T-helper 17 cell (primary cell): ENCODE results near the gene MUC6. TPM values are rescaled to one million over a fixed set of nuclear protein-coding genes. Genes with fewer than 3 reads are reported as not detected.

Experiments used
- ATAC-seq: fragments of 150-1000 bp; cut with Tn5 transposase; 2 replicates; pipeline ENCODE4 v1.10.0; 2021; ENCODE audit warnings: mild to moderate bottlenecking, moderate library complexity
- DNase-seq, 3 donors: peaks; one replicate each; pipeline versions ENCODE4 v3.0.0 to v3.0.0-alpha.2; 2020 to 2021
- H3K9me3 ChIP-seq: one replicate; pipeline ENCODE4 v1.7.0; 2013; ENCODE audit warnings: low read length, mild to moderate bottlenecking; ENCODE audit not compliant: control insufficient read depth, poor library complexity, severe bottlenecking
- H3K27ac Mint-ChIP-seq: one replicate; pipeline ENCODE4 v1.8.0; 2022; ENCODE audit warnings: mild to moderate bottlenecking, moderate library complexity, mixed read lengths
- H3K27me3 Mint-ChIP-seq: one replicate; pipeline ENCODE4 v1.8.0; 2022; ENCODE audit warnings: mixed read lengths
- H3K36me3 Mint-ChIP-seq: one replicate; pipeline ENCODE4 v1.8.0; 2022; ENCODE audit warnings: low read depth, mixed read lengths
- H3K4me1 Mint-ChIP-seq: one replicate; pipeline ENCODE4 v1.8.0; 2022; ENCODE audit warnings: mild to moderate bottlenecking, mixed read lengths
- H3K4me3 Mint-ChIP-seq: one replicate; pipeline ENCODE4 v1.8.0; 2022; ENCODE audit warnings: mild to moderate bottlenecking, moderate library complexity, mixed read lengths
- total RNA-seq, 4 donors: library from RNA in 2 of 4; stranded (reverse) in 2 of 4; gene quantifications; one replicate each; pipeline ENCODE4 v1.2.3 and lab custom pipeline; 2022 to 2026

MUC6 gene
- total RNA-seq, 2 donors from 2014 or later, result not detected

DNA sequence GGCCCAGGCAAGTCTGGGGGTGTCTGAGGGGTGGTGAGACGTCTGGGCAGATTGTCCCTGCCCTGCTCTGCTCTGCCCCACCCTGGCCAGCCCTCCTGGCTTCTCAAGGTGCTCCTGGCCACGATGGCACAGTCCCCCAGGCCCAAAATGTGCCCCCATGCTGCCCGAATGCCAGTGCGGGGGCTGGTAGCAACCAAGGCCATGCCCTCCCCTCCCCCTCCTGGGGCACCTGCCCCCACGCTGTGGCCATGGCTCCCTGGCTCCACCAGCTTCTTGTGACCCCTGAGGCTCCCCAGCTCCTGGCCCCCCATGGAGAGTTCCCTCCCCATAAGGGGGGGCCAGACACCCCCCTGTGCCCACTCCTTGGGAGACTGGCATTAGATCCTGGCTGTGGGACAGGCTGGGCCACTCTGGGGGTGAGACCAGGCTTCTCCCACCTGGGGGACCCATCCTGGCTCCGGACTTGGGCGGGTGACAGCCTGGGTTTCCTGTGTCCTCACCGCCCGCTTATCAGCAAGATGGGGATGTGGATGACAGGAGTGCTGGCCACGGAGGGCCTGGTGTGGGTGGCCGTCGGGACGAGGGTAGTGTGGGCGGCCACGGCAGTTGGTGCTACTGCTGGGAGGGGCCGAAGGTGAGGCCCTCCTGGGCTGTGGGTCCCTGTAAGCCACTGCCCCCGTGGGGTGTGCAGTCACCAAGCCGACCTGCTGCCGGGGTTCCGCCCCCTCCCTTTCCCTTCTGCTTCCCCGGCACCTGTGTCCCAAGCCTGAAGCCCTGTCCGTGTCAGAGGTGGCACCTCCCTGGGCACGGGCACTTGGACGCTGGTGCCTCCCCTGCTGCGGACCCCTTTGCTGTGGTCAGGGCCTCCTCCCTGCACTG, 15.9 kb upstream of the MUC6 start:
- H3K9me3 ChIP-seq, result no peaks in the 10 kb centered on the region
- peaks cover 4% of the 10 kb centered on the region for H3K4me1 Mint-ChIP-seq
- ATAC-seq, result no peak
- H3K27me3 Mint-ChIP-seq, result peaks cover 33% of the 10 kb centered on the region
- no peaks in the 10 kb centered on the region for H3K36me3 Mint-ChIP-seq
- no peak overlapping the region for H3K4me3 Mint-ChIP-seq
- no peak overlapping the region for H3K27ac Mint-ChIP-seq
- peak in 1 of 3 donors; percentile 8 for DNase-seq

DNA sequence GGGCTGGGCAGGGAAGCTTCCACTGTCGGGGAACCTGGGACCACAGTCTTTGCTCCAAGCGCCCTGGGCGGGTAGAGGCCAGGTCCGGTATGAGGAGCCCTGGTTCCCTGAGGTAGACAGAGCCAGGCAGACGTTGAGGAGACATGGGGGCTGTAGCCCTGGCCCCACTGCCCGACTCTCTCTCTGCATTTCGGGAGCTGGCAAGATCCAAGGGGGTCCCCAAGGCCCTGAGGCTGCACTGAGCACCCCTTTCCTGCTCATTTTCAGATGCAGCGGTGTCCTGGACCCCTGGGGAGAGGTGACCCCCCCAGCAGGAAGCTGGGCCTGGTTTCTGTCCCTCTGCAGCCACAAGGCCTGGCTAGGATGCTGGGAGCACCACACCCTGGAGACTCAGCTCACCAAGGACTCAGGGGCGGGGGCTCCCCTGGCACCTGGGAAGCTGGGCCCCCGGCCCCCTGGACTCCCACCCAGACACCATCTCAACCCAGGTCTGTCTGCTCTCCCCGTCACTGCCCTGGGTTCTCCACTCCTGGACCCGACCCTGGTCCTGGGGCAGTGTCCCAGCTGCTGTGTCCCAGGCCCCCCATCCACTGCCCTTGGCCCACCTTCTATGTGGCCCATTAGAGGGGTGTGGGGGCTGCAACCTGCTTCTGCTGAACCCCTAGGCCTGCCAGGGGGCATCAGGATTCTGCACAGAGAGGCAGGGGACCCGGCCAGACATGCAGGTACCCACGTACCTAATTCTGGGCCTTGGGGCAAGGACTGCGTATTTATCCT, 15.0 kb upstream of the MUC6 start:
- ATAC-seq, result no peak
- Mint-ChIP-seq H3K36me3 (no peaks in the 10 kb centered on the region), H3K27ac (no peak overlapping the region), H3K4me1 (peaks cover 8% of the 10 kb centered on the region), H3K27me3 (peaks cover 35% of the 10 kb centered on the region), H3K4me3 (no peak overlapping the region)
- DNase-seq, result peak in 2 of 3 donors; percentile 1 to 9
- no peaks in the 10 kb centered on the region for H3K9me3 ChIP-seq

DNA sequence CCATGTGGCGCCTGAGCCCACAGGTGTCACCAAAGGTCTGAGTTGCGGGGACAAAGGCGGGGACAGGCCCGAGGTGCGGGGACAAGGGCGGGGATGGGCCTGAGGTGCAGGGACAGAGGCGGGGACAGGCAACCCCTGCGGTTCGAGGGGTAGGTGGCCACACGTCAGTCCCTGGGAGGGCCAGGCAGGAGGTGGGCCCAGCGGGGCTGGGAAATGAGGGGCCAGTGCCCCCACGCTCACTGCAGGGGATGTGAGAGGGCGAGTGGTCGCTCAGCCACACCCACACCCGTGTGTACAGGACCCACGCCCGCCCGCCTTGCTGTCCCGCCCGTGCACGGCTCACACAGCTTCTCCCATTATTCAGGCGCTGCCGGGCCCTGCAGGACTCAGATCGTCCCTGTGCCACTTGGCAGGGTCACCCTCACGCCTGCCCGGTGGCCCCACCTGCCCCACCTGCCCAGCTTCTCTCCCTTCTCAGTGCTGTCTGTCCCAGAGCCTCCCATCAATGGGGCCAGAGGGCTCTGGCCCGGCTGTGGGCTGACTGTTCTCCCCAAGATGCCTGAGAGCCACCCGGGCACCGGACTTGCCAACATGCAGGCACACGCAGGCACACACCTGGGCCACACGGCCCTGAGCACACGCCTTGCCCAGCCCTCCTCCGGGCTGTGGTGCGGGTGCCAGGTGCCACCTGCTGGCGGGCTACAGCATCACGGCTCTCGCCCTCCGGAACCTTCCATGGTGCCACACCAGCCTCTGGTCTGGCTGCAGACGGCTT, 14.2 kb upstream of the MUC6 start:
- Mint-ChIP-seq H3K36me3 (no peaks in the 10 kb centered on the region), H3K4me3 (no peak overlapping the region), H3K4me1 (peaks cover 8% of the 10 kb centered on the region), H3K27ac (no peak overlapping the region), H3K27me3 (peaks cover 34% of the 10 kb centered on the region)
- DNase-seq (peak; percentile 54 to 68 (median 54)), ATAC-seq (peak; percentile 99)
- no peaks in the 10 kb centered on the region for H3K9me3 ChIP-seq

DNA sequence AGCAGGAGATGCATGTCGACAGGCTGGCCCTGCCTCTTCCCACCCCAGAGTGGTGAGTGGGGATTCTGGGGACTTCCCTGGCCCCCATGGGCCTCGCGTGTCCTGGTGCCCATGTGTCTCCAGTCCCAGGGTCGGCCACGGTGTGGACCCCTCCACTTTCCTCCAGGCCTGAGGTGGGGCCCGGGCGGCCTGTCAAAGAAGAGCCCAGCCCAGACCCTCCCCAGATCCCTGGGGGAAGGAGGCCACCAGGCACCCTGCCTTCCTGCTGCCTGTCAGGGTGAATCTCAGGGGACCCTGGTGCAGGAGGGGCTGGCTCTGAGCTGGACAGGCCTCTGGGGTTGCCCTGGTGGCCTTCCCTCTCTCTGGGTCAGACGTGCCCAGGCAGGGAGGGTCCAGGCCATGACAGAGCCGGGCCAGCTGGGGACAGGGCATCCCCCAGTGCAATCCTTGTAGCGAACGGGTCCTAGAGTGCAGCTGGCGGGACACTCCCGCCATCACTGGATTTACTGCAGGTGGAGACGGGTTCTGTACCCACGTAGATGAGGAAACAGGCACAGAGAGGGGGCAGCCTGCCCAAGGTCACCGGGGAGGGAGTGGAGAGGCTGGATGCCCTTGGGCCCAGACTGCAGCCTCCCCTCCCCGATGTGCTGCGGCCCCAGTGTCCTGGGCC, 13.5 kb upstream of the MUC6 start:
- H3K9me3 ChIP-seq, result no peaks in the 10 kb centered on the region
- no peak for ATAC-seq
- Mint-ChIP-seq H3K4me1 (peaks cover 8% of the 10 kb centered on the region), H3K27me3 (peaks cover 26% of the 10 kb centered on the region), H3K27ac (no peak overlapping the region), H3K36me3 (no peaks in the 10 kb centered on the region), H3K4me3 (no peak overlapping the region)
- DNase-seq, result peak in 1 of 3 donors; percentile 3

DNA sequence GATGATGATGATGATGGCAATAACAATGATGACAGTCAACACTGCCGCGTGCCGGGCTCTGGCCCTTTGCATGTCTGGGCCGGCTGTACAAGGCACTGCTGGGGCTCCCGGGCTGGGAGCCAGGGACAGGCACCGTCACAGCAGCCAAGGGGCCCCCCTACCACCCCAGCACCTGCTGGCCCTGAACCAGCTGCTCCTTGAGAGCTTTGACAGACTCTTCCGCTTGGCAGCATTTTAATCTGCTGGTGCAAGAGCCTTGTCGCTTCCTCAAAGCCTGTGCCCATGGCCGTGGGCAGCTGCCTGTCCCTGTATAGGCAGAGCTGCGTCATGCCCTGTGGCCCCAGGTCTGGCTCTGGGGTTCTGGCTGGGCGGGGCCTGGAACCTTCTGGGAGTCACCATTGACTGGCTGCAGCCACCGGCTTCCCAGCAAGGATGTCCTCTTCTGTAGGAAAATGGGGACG, 12.9 kb upstream of the MUC6 start:
- no peak for ATAC-seq
- peaks cover 8% of the 10 kb centered on the region for H3K4me1 Mint-ChIP-seq
- H3K9me3 ChIP-seq, result no peaks in the 10 kb centered on the region
- no peak overlapping the region for H3K27ac Mint-ChIP-seq
- H3K4me3 Mint-ChIP-seq, result no peak overlapping the region
- peak in 2 of 3 donors; percentile 1 to 8 for DNase-seq
- H3K27me3 Mint-ChIP-seq, result peaks cover 25% of the 10 kb centered on the region
- no peaks in the 10 kb centered on the region for H3K36me3 Mint-ChIP-seq

DNA sequence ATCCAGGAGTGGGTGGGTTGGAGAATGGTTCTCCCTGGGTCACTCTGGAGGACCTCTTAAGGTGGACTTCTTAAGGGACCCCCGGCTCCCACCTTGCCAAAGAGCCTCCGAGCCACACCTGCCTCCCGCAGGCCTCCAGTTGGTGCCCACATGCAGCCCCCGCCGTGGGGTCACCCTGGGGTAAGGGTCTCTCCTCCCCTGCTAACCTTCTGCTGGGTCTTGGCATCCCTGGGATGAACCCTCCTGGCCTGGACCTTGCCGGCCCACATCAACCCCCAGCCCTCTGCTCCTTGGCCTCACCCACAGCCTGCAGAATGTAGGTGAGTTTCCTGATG, 12.5 kb upstream of the MUC6 start:
- peaks cover 25% of the 10 kb centered on the region for H3K27me3 Mint-ChIP-seq
- DNase-seq (peak in 1 of 3 donors; percentile 2), ATAC-seq (no peak)
- H3K9me3 ChIP-seq, result no peaks in the 10 kb centered on the region
- H3K36me3 Mint-ChIP-seq, result no peaks in the 10 kb centered on the region
- peaks cover 8% of the 10 kb centered on the region for H3K4me1 Mint-ChIP-seq
- no peak overlapping the region for H3K27ac Mint-ChIP-seq
- no peak overlapping the region for H3K4me3 Mint-ChIP-seq

DNA sequence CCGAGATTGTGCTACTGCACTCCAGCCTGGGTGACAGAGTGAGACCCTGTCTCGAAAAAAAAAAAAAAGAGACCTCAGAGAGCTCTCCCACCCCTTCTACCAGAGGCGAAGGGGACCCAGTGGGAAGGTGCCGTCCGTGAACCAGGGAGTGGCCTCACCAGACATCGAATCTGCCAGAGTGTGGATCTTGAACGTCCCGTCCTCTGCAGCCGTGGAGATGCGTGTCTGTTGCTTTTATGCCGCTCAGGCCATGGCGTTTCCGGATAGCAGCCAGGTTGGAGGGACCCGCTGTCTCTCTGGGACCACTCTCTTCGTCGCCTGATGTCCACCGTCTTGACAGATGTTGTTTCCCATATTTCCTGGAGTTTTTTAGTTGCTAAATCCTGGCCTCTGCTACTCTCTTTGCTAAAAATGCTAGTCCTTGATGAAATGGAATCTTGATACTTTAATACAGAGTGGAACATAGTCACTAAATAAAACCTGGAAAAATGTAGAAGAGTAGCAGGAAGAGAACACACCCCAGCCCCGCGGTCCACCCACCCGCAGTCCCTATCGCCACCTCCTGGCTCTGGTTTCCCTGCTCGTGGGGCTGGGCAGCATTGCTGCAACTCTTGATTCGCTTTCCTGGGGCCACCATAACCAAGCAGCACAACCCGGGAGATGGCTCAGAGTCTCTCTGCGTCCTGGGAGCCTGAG, 12.0 kb upstream of the MUC6 start:
- no peaks in the 10 kb centered on the region for H3K9me3 ChIP-seq
- DNase-seq, result peak in 1 of 3 donors; percentile 0
- no peak overlapping the region for H3K27ac Mint-ChIP-seq
- H3K4me3 Mint-ChIP-seq, result no peak overlapping the region
- peaks cover 25% of the 10 kb centered on the region for H3K27me3 Mint-ChIP-seq
- H3K4me1 Mint-ChIP-seq, result peaks cover 8% of the 10 kb centered on the region
- ATAC-seq, result no peak
- H3K36me3 Mint-ChIP-seq, result no peaks in the 10 kb centered on the region

DNA sequence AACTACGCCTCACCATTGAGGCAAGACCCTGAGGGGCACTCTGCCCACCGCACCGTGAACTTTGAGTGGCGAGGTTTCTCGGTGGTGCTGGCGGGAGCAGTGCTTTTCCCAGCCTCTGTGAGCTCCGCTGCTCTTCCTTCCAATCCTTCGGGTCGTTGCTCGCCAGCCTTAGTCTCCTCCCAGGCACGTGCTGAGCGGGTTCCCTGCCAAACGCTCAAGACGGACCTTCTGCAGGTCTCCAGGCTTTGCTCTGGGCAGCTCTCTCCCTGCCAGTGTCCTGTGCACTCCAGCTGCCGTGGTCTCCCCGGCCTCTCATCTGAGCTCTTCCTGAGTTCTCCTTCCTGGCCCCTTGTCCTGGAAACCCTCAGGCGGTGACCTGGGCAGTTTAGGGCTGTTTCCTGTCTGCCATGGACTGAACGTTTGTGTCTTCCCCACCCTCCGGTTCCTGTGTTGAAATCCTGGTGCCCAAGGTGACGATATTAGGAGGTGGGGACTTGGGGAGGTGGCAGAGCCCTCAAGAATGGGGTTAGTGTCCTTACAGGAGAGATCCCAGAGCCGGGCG, 11.2 kb upstream of the MUC6 start:
- ATAC-seq, result no peak

DNA sequence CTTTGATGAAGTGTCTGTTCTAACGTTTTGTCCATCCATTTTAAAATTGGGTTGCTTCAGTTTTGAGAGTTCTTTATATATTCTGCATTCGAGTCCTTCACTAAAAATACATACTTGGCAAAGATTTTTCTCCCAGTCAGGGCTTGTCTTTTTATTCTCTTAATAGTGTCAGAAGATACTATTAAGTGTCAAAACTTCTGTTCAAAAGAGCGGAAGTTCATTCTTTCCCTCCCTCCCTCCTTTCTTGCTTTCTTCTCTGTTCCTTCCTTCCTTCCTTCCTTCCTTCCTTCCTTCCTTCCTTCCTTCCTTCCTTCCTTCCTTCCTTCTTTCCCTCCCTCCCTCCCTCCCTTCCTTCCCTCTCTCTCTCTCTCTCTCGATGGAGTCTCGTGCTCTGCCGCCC, 7.6 kb upstream of the MUC6 start:
- ATAC-seq (no peak), DNase-seq (no peak)
- H3K27me3 Mint-ChIP-seq, result peaks cover 25% of the 10 kb centered on the region
- H3K36me3 Mint-ChIP-seq, result no peaks in the 10 kb centered on the region
- H3K27ac Mint-ChIP-seq, result peak overlapping the region; percentile 17
- H3K9me3 ChIP-seq, result no peaks in the 10 kb centered on the region
- peaks cover 3% of the 10 kb centered on the region for H3K4me1 Mint-ChIP-seq
- H3K4me3 Mint-ChIP-seq, result no peak overlapping the region

More for the DNA sequence above, 11.2 kb upstream of the MUC6 start:
- DNase-seq, result no peak
- H3K9me3 ChIP-seq, result no peaks in the 10 kb centered on the region
- no peak overlapping the region for H3K27ac Mint-ChIP-seq
- H3K36me3 Mint-ChIP-seq, result no peaks in the 10 kb centered on the region
- H3K27me3 Mint-ChIP-seq, result peaks cover 25% of the 10 kb centered on the region
- H3K4me3 Mint-ChIP-seq, result no peak overlapping the region
- peaks cover 8% of the 10 kb centered on the region for H3K4me1 Mint-ChIP-seq

DNA sequence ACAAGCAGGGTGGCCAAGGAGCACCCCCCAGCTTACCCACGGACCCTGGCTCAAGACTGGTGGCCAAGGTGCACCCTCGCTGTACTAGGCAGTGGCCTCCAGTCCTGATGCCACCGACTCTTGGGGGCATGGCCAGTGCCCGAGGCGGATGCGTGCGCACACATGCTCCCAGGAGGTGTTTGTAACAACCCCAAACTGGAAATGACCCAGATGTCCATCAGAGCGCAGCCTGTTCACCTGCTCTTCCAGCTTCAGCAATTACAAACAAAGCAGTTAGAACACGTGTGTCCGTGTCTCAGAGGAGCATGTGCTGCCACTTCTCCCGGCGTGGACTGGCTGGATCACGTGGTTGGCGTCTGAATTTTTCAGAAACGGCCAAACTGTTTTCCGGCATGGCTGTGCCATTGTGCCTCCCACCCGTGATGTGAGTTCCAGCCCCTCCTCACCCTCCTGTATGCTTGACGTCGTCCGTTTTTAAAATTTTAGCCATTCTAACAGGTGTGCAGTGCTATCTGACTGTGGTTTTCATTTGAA, 7.1 kb upstream of the MUC6 start:
- H3K4me3 Mint-ChIP-seq, result no peak overlapping the region
- ATAC-seq (no peak), DNase-seq (no peak)
- H3K4me1 Mint-ChIP-seq, result peaks cover 3% of the 10 kb centered on the region
- H3K27ac Mint-ChIP-seq, result no peak overlapping the region
- no peaks in the 10 kb centered on the region for H3K9me3 ChIP-seq
- H3K27me3 Mint-ChIP-seq, result peaks cover 21% of the 10 kb centered on the region
- no peaks in the 10 kb centered on the region for H3K36me3 Mint-ChIP-seq

DNA sequence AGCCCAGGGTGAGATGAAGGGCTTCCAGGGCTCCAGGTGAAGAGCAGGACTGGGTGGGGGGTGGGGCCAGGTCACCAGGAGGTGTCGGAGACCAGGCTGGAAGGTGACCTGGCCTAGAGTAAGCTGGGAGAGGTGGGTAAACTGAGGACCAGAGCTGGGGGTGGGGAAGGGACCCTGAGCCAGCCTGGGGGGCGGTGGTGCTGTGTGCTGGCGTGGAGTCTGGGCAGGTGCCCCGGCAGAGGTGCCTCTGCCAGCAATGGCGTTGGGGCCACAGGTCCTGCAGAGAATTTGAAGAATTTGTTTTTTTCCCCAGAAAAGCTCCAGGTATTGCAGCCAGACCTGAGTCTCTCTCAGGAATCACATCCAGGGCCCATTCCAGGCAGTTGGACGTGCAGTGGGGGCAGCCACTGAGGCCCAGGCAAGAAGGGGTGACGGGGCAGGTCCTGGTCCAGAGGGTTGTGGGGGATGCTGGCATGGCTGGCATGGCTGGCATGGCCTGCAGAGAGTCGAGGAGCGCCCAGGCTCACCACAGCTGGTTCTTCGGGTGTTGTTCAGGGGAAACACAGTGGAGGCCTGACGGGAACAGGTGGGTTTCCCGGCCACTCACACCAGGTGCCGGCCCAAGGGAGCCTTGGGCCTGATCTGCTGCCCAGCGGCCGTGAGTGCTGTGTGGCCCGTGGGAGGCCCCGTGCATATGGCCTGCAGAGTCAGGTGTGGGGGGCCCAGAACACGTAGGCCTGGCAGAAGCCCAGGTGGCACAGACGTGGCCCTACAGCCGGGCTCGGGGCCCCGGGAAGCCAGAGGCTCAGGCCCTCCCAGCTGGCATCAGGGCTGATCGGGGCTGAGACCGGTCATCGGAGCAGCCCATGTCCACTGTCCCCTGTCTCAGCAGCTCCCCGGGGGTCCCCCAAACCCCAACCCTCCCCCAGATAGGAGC, 6.4 kb upstream of the MUC6 start:
- Mint-ChIP-seq H3K4me3 (no peak overlapping the region), H3K27me3 (peaks cover 18% of the 10 kb centered on the region), H3K36me3 (no peaks in the 10 kb centered on the region), H3K4me1 (peaks cover 3% of the 10 kb centered on the region), H3K27ac (no peak overlapping the region)
- ATAC-seq, result no peak
- H3K9me3 ChIP-seq, result no peaks in the 10 kb centered on the region
- peak in 1 of 3 donors; percentile 7 for DNase-seq
